GM12878 (cell line): Measurements from ENCODE around the gene OTOGL. TPM values are rescaled to one million over a fixed set of nuclear protein-coding genes. Genes with fewer than 3 reads are reported as not detected.

ENCODE experiments used
- ATAC-seq: fragments of 200-7000 bp; cut with Tn5 transposase; 3 replicates; pipeline ENCODE4 v1.9.1; 2020; ENCODE audit warnings: mild to moderate bottlenecking, moderate library complexity
- BruUV-seq: library from RNA; stranded (reverse); fragments of 400-500 nt; replicated peaks from 2 replicates; lab custom pipeline; 2021; lab: Mats Ljungman, UMichigan
- CTCF ChIA-PET: fragments of 300-600 bp; sonication (Branson Sonifier 250); formaldehyde crosslinking; extraction: SDS; loops from one replicate; lab custom pipeline; 2021; ENCODE audit warnings: inconsistent platforms; lab: Yijun Ruan, JAX
- POLR2A ChIA-PET: fragments of 350-600 bp; formaldehyde crosslinking; extraction: SDS; loops from one replicate; lab custom pipeline; 2021; ENCODE audit warnings: inconsistent platforms; lab: Charles Lee
- RAD21 ChIA-PET: fragments of 300-600 bp; sonication (Branson Sonifier 250); formaldehyde crosslinking; loops from one replicate; lab custom pipeline; 2023; ENCODE audit warnings: antibody characterized with exemption; ENCODE audit not compliant: unreplicated experiment; lab: Charles Lee
- SMC1A ChIA-PET: fragments of 300-600 bp; sonication (Branson Sonifier 250); formaldehyde crosslinking; loops from one replicate; lab custom pipeline; 2023; ENCODE audit not compliant: unreplicated experiment, uncharacterized antibody; lab: Charles Lee
- DNase-seq: peaks from one replicate; pipeline ENCODE4 v3.0.0-alpha.2; 2011; ENCODE audit warnings: low read depth, low spot score
- FAIRE-seq: peaks from 3 replicates; lab custom pipeline; 2011; peaks lifted over from hg19 to GRCh38; lab: Jason Lieb, UNC
- H2AFZ ChIP-seq: 2 replicates; pipeline ENCODE4 v1.6.0; 2011; ENCODE audit warnings: low read depth, low read length, control low read depth; ENCODE audit not compliant: control insufficient read depth
- H3K27ac ChIP-seq: 2 replicates; pipeline ENCODE4 v1.5.1; 2011; ENCODE audit warnings: control low read depth; ENCODE audit not compliant: control insufficient read depth, insufficient read depth
- H3K27me3 ChIP-seq, 2 experiments: replicated peaks in 1 of 2; 2 replicates each; pipeline versions ENCODE4 v1.6.0 to v1.6.1; 2011; ENCODE audit warnings: low read length in 1 of 2; ENCODE audit not compliant: control insufficient read depth in 2 of 2, insufficient read depth in 2 of 2
- H3K36me3 ChIP-seq, 2 experiments: 2 replicates each; pipeline ENCODE4 v1.5.1; 2011; ENCODE audit warnings: low read length in 1 of 2; ENCODE audit not compliant: control insufficient read depth in 2 of 2, insufficient read depth in 2 of 2
- H3K4me1 ChIP-seq: 2 replicates; pipeline ENCODE4 v1.6.1; 2011; ENCODE audit warnings: mild to moderate bottlenecking, low read length, moderate library complexity, mixed read lengths; ENCODE audit not compliant: control insufficient read depth, insufficient read depth
- H3K4me2 ChIP-seq: 2 replicates; pipeline ENCODE4 v1.6.0; 2011; ENCODE audit warnings: control low read depth; ENCODE audit not compliant: control insufficient read depth, insufficient read depth
- H3K4me3 ChIP-seq: fragments of 200-600 bp; sonication (generic); 2 replicates; pipeline ENCODE4 v1.5.1; 2016
- H3K79me2 ChIP-seq: 2 replicates; pipeline ENCODE4 v1.6.0; 2011; ENCODE audit warnings: low read length; ENCODE audit not compliant: control insufficient read depth, insufficient read depth
- H3K9ac ChIP-seq: 2 replicates; pipeline ENCODE4 v1.8.0; 2011; ENCODE audit warnings: low read length, control low read depth, mixed read lengths; ENCODE audit not compliant: control insufficient read depth, insufficient read depth
- H3K9me3 ChIP-seq: replicated peaks from 3 replicates; pipeline ENCODE4 v1.5.1; 2011; ENCODE audit warnings: mild to moderate bottlenecking, low read length; ENCODE audit not compliant: control insufficient read depth, insufficient read depth
- H4K20me1 ChIP-seq: 2 replicates; pipeline ENCODE4 v1.6.0; 2011; ENCODE audit not compliant: control insufficient read depth, insufficient read depth
- BCLAF1 ChIP-seq: fragments of 450-650 bp; IDR thresholded peaks from 2 replicates; pipeline ENCODE4 v1.6.1; 2017; ENCODE audit warnings: antibody characterized with exemption, mild to moderate bottlenecking, moderate library complexity
- CBX5 ChIP-seq: sonication (generic); IDR thresholded peaks from 2 replicates; pipeline ENCODE4 v1.6.1; 2016; ENCODE audit warnings: low read depth, moderate library complexity, mild to moderate bottlenecking, inconsistent platforms
- CHD2 ChIP-seq: IDR thresholded peaks from 2 replicates; pipeline ENCODE4 v1.6.1; 2011; ENCODE audit warnings: low read depth, low read length, improper control_type of control experiment, borderline replicate concordance
- EGR1 ChIP-seq, 2 experiments: IDR thresholded peaks; 1 replicate in 1 of 2; 2 replicates in 1 of 2; pipeline ENCODE4 v1.6.1; 2011 to 2012; ENCODE audit warnings: low read depth in 2 of 2, low read length in 2 of 2, borderline replicate concordance in 1 of 2, mild to moderate bottlenecking in 1 of 2, moderate library complexity in 1 of 2
- HDGF ChIP-seq: fragments of 450-650 bp; IDR thresholded peaks from 2 replicates; pipeline ENCODE4 v1.6.1; 2016; ENCODE audit warnings: antibody characterized with exemption
- HSF1 ChIP-seq: fragments of 150-350 bp; IDR thresholded peaks from 2 replicates; pipeline ENCODE4 v1.6.1; 2014; ENCODE audit warnings: mild to moderate bottlenecking, low read depth, low read length
- MTA3 ChIP-seq: IDR thresholded peaks from 2 replicates; pipeline ENCODE4 v1.6.1; 2012; ENCODE audit warnings: low read length, inconsistent platforms, borderline replicate concordance
- MYB ChIP-seq: fragments of 150-350 bp; IDR thresholded peaks from 2 replicates; pipeline ENCODE4 v1.6.1; 2014; ENCODE audit warnings: mild to moderate bottlenecking, low read depth, low read length, borderline replicate concordance
- NFYA ChIP-seq: IDR thresholded peaks from 2 replicates; pipeline ENCODE4 v1.6.1; 2011; ENCODE audit warnings: low read depth, mild to moderate bottlenecking, low read length, improper control_type of control experiment, borderline replicate concordance
- NKRF ChIP-seq: fragments of 450-650 bp; conservative IDR thresholded peaks from 2 replicates; pipeline ENCODE4 v1.6.1; 2017; ENCODE audit warnings: mild to moderate bottlenecking, moderate library complexity
- PML ChIP-seq: IDR thresholded peaks from 2 replicates; pipeline ENCODE4 v1.6.1; 2012; ENCODE audit warnings: low read length, inconsistent platforms
- POLR2AphosphoS5 ChIP-seq: IDR thresholded peaks from 2 replicates; pipeline ENCODE4 v1.6.1; 2011; ENCODE audit warnings: mild to moderate bottlenecking, low read length, inconsistent platforms
- POU2F2 ChIP-seq: IDR thresholded peaks from 3 replicates; pipeline ENCODE4 v1.6.1; 2011; ENCODE audit warnings: low read depth, mild to moderate bottlenecking, low read length, borderline replicate concordance
- RUNX3 ChIP-seq: IDR thresholded peaks from 2 replicates; pipeline ENCODE4 v1.6.1; 2012; ENCODE audit warnings: low read length, inconsistent platforms
- SMAD1 ChIP-seq: fragments of 450-650 bp; IDR thresholded peaks from 2 replicates; pipeline ENCODE4 v1.6.1; 2018; ENCODE audit warnings: mild to moderate bottlenecking, low read depth; ENCODE audit not compliant: partially characterized antibody
- SMC3 ChIP-seq: IDR thresholded peaks from 2 replicates; pipeline ENCODE4 v1.6.1; 2011; ENCODE audit warnings: low read length, improper control_type of control experiment, borderline replicate concordance
- SRF ChIP-seq, 2 experiments: IDR thresholded peaks; 2 replicates each; pipeline ENCODE4 v1.6.1; 2011; ENCODE audit warnings: low read depth in 2 of 2, low read length in 2 of 2, mild to moderate bottlenecking in 1 of 2, moderate library complexity in 1 of 2
- USF1 ChIP-seq: IDR thresholded peaks from 2 replicates; pipeline ENCODE4 v1.6.1; 2011; ENCODE audit warnings: borderline replicate concordance, low read depth, mild to moderate bottlenecking, moderate library complexity, mixed read lengths, low read length; ENCODE audit not compliant: insufficient read depth; ENCODE audit errors: extremely low read length
- WGBS: methylation state at CpG from one replicate; pipeline ENCODE4 v1.1.6; 2016; ENCODE audit warnings: low lambda C conversion rate; ENCODE audit not compliant: insufficient replicate concordance, insufficient coverage; ENCODE audit errors: missing lambda C conversion rate; 5-methylcytosine and 5-hydroxymethylcytosine counted together
- in situ Hi-C: fragments of 300-500 bp; cut with MboI; formaldehyde crosslinking; loops from 9 replicates; pipeline ENCODE4 v1.14.3; 2018; ENCODE audit warnings: mixed read lengths
- intact Hi-C: fragments of 100-400 bp; cut with micrococcal nuclease; formaldehyde crosslinking; loops from one replicate; pipeline ENCODE4 v1.14.2; 2022; ENCODE audit not compliant: unreplicated experiment
- polyA plus RNA-seq, 11 experiments: library from polyadenylated mRNA; depleted of rRNA in 4 of 11; unstranded in 6 of 11; stranded (reverse) in 5 of 11; fragments of >200 nt; fragmentation: Nextera tagmentation in 4 of 11; fragmentation: Illumina TruSeq in 1 of 11; extraction: Ambion mirVana in 4 of 11; extraction: Trizol in 1 of 11; gene quantifications; 1 replicate in 1 of 11; 2 replicates in 10 of 11; pipeline versions ENCODE4 v1.2.1 to v1.2.3, GENCODE V29; 2011 to 2016; ENCODE audit warnings: inconsistent platforms in 2 of 11, missing spikeins in 2 of 11, low read depth in 1 of 11
- total RNA-seq, 4 experiments: library from RNA; depleted of rRNA in 3 of 4; stranded (reverse); fragments of >200 nt in 3 of 4; fragmentation: Illumina TruSeq in 1 of 4; extraction: Trizol in 1 of 4; gene quantifications; 2 replicates each; pipeline versions ENCODE4 v1.2.1 to v1.2.3, GENCODE V29; 2013 to 2021

The OTOGL gene
- total and polyA plus RNA-seq, 10 of the 15 experiments (the other 5 are each of a cell fraction or from before 2014, with no cell fraction given), result 0.04 to 3.7 (median 0.27) TPM

GRCh38 chr12:80190001-80190400 is 90.7 kb downstream of the OTOGL start:
- 100% methylated on average over 4 of the region's 4 CpGs for WGBS
- no peak overlapping the region for H3K4me2 ChIP-seq
- CTCF ChIA-PET, result interaction anchor here (0.8 to 1.8 kb wide), 4 partner anchors 9 to 304 kb away, joined by 3 to 9 read pairs (median 6); no protein-coding TSS in a partner anchor
- ATAC-seq (no peak), FAIRE-seq (no peak), DNase-seq (no peak)
- no TSS peak for BruUV-seq
- no peaks in the 10 kb centered on the region for H3K79me2 ChIP-seq
- POLR2A ChIA-PET, result no interaction called here
- no peaks in the 10 kb centered on the region for H3K36me3 ChIP-seq
- peaks cover 13% of the 10 kb centered on the region for H3K4me1 ChIP-seq
- no peak overlapping the region for H3K4me3 ChIP-seq
- RAD21 ChIA-PET, result interaction anchor here (1.2 kb wide), 1 partner anchor 81 kb away, joined by 4 read pairs; no protein-coding TSS in a partner anchor
- H3K9ac ChIP-seq, result no peak overlapping the region
- H2AFZ ChIP-seq, result no peak overlapping the region
- SMC1A ChIA-PET, result interaction anchor here (1.7 to 2.5 kb wide), 4 partner anchors 9 to 298 kb away, joined by 5 to 10 read pairs (median 6); no protein-coding TSS in a partner anchor
- no peaks in the 10 kb centered on the region for H3K9me3 ChIP-seq
- in situ Hi-C loops, result no loop called here
- no peak overlapping the region for H3K27ac ChIP-seq
- no peaks in the 10 kb centered on the region; a peak in 1 of 4 replicates for H3K27me3 ChIP-seq
- intact Hi-C loops, result loop anchor here (10.0 kb wide), 2 partner anchors 405 to 575 kb away; no protein-coding TSS in a partner anchor
- no peaks in the 10 kb centered on the region for H4K20me1 ChIP-seq
- no peak for TF ChIP-seq NFYA
- no peak for TF ChIP-seq EGR1 (IDR thresholded peaks at IDR 0.05; ENCODE audit: borderline replicate concordance in 1 of 2, low read depth in 2 of 2, low read length in 2 of 2)
- no peak for TF ChIP-seq SMAD1
- no peak for TF ChIP-seq SRF (IDR thresholded peaks at IDR 0.05; ENCODE audit: low read depth in 2 of 2, low read length in 2 of 2)
- no peak for TF ChIP-seq BCLAF1
- TF ChIP-seq SMC3, result no peak
- TF ChIP-seq HDGF, result no peak
- no peak for TF ChIP-seq CHD2
- no peak for TF ChIP-seq MTA3
- no peak for TF ChIP-seq USF1
- TF ChIP-seq RUNX3, result no peak
- TF ChIP-seq POU2F2, result no peak
- TF ChIP-seq HSF1, result no peak
- TF ChIP-seq CBX5, result no peak
- TF ChIP-seq NKRF, result no peak
- no peak for TF ChIP-seq PML
- no peak for TF ChIP-seq POLR2AphosphoS5
- TF ChIP-seq MYB, result no peak
